ENCODE data around the gene CDCP1.

CDCP1 gene

DNA sequence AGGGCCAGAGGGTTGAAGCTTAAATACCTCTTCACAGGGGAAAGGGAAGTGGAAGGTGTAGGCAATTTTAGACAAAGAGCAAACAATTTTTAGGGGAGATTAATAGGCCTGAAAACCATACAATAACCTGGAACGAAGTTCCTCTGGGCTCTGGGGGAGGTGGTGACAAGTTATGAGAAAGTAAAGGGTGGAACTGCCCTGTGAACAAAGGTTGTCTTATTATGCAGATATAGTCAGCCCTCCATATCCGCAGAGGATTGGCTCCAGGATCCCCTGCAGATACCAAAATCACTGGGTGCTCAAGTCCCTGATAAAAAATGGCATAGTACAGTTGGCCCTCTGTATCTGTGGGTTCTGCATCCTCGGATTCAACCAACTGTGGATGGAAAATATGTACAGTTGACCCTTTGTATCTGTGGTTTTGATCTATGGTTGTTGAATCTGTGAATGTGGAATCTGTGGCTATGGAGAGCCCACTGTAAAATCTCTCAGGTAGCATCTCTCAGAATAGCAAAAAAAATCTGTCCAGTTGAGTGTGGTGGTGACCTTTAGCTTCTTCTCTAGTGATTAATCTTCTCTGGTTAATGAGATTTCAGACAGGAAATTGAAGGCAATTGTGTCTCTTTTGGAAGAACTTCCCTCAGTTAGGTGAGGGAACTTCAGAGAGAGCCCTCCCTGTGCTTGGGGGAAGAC, 79.9 kb downstream of the CDCP1 start:
- ChIA-PET CTCF (interaction anchor here (0.9 to 1.5 kb wide), 4 partner anchors 10 to 26 kb away, joined by 3 read pairs; no protein-coding TSS in a partner anchor), POLR2A (no interaction called here)
- TF ChIP-seq, protein P1, sequence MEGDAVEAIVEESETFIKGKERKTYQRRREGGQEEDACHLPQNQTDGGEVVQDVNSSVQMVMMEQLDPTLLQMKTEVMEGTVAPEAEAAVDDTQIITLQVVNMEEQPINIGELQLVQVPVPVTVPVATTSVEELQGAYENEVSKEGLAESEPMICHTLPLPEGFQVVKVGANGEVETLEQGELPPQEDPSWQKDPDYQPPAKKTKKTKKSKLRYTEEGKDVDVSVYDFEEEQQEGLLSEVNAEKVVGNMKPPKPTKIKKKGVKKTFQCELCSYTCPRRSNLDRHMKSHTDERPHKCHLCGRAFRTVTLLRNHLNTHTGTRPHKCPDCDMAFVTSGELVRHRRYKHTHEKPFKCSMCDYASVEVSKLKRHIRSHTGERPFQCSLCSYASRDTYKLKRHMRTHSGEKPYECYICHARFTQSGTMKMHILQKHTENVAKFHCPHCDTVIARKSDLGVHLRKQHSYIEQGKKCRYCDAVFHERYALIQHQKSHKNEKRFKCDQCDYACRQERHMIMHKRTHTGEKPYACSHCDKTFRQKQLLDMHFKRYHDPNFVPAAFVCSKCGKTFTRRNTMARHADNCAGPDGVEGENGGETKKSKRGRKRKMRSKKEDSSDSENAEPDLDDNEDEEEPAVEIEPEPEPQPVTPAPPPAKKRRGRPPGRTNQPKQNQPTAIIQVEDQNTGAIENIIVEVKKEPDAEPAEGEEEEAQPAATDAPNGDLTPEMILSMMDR (IDR thresholded peaks at IDR 0.05; ENCODE audit: control extremely low read depth, extremely low read depth, low read depth, missing control alignments) = no peak
- DNase-seq (ENCODE audit: extremely low spot score) = no peak

DNA sequence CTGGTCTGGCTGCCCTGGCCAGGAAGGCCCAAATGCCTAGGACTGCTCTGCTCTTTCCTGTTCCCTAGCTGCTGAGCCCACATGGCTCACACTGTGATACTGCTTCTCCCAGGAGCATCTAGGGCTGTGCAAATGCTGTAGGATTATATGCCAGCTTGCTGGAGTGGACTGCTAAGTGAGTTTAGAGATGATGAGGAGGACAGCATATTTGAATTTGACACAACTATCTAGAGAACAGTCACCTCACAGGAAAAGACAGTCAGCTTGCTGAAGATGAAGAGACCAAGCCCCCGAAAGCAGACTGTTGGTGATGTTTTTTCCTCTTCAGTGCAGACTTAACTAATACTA, 80.8 kb downstream of the CDCP1 start:
- no peak for DNase-seq (ENCODE audit: extremely low spot score)
- POLR2A ChIA-PET = no interaction called here
- TF ChIP-seq, protein P1 (IDR thresholded peaks at IDR 0.05; ENCODE audit: control extremely low read depth, extremely low read depth, low read depth, missing control alignments) = no peak
- CTCF ChIA-PET = interaction anchor here (0.9 to 1.5 kb wide), 3 partner anchors 9 to 20 kb away, joined by 3 read pairs; no protein-coding TSS in a partner anchor

DNA sequence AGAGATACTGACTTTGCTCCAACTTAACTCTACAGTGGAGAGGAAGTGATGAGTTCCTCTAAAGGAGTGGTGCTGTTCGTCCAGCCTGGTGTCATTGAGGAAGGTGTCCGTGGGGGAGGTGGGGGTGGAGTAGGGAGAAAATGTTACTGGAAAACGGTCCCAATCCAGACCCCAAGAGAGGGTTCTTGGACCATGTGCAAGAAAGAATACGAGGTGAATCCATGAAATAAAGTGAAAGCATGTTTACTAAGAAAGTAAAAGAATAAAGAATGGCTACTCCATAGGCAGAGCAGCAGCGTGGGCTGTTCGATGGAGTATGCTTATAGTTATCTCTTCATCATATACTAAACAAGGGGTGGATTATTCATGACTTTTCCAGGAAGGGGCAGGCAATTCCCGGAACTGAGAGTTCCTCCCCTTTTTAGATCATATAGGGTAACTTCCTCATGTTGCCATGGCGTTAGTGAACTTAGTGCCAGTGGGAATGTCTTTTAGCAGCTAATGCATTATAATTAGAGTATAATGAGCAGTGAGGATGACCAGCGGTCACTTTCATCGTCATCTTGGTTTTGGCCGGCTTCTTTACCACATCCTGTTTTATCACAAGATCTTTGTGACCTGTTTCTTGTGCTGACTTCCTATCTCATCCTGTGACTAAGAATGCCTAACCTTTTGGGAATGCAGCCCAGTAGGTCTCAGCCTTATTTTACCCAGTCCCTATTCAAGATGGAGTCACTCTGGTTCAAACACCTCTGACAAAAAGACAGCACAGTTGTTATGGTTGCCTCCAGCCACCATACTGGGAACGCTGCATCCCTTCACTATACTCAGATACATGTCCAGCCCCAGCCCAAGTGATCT, 81.4 kb downstream of the CDCP1 start:
- ChIA-PET POLR2A (no interaction called here), CTCF (interaction anchor here (1.0 to 1.5 kb wide), 2 partner anchors 8 to 20 kb away, joined by 3 read pairs; no protein-coding TSS in a partner anchor)
- DNase-seq (ENCODE audit: extremely low spot score) = no peak
- TF ChIP-seq, protein P1 (IDR thresholded peaks at IDR 0.05; ENCODE audit: control extremely low read depth, extremely low read depth, low read depth, missing control alignments) = no peak

DNA sequence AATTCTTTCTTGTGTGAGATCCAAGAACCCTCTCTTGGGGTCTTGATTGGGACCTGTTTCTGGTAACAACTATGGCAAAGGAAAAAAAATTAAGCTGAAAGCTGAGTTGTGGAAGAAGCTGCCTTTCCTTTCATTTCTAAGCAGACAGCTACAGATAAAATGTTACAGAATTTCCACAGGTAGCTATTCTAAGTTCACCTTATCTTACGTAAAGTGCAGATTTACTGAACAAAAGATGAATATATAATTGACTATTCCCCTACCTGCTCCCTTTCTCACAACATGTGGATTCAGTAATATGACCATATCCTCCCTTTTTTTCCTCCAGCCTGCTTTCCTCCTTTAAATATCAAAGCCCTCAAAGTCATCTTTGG, 83.5 kb downstream of the CDCP1 start:
- TF ChIP-seq, protein P1 (IDR thresholded peaks at IDR 0.05; ENCODE audit: control extremely low read depth, extremely low read depth, low read depth, missing control alignments) = no peak
- ChIA-PET POLR2A (no interaction called here), CTCF (interaction anchor here (1.5 to 1.6 kb wide), 2 partner anchors 13 to 24 kb away, joined by 3 to 4 read pairs; no protein-coding TSS in a partner anchor)
- DNase-seq (ENCODE audit: extremely low spot score) = no peak

DNA sequence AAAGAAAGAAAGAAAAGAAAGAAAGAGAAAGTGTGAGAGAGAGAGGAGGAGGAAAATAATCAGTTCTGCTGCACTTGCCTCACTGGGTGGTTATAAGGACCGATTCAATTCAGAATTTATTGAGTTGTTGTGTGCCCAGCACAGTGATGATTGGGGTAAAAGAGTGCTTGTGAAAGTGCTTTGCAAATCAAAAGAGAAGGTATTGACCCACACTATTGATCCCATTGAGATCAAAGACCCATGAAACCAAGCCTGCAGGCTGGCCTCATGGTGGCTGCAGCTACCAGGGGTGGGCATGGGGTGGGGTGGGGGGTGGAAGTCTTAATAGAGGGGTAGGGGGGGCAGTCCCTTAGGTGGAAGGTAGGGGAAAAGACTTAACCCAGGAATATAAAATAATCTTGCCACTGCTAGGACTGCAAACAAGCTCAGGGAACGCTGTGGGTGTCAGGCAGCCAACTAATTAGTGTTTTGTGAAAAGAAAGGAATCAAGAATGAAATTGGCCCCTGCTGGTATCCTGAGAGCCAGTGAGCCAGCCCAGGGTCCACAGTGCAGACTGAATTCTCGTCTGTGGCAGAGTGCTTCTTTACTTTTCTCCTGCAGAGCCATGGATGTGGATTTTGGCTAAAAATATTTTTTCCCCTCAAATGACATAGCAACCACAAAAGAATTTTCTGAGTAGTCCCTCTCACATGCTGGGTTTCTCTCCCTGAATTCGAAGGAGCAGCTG, 85.8 kb downstream of the CDCP1 start:
- TF ChIP-seq, protein P1 (IDR thresholded peaks at IDR 0.05; ENCODE audit: control extremely low read depth, extremely low read depth, low read depth, missing control alignments) = no peak
- ChIA-PET CTCF (no interaction called here), POLR2A (interaction anchor here (0.6 kb wide), 1 partner anchor 9 kb away, joined by 3 read pairs; no protein-coding TSS in a partner anchor)
- DNase-seq (ENCODE audit: extremely low spot score) = no peak

DNA sequence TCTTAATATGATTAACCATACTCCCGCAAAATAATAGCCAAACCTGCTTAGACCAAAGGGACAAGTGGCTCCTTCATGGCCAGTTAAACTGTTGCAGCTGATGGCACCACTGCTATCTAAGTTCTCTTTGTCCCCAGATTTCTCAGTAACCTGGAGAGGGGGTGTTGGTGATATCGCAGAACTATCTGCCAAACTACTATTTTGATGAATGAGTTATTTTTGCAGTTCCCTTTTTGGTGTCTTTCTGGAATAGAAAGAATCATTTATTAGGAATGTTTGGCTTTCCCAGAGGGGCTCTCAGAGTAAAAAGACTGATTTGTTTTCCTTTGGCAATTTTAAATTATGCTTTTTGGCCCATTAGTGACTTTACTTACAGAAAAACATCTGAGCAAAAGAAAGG, 87.0 kb downstream of the CDCP1 start:
- TF ChIP-seq, protein P1 (IDR thresholded peaks at IDR 0.05; ENCODE audit: control extremely low read depth, extremely low read depth, low read depth, missing control alignments) = no peak
- no peak for DNase-seq (ENCODE audit: extremely low spot score)
- ChIA-PET POLR2A (no interaction called here), CTCF (interaction anchor here (10.8 kb wide), 1 partner anchor 18 kb away, joined by 125 read pairs; no protein-coding TSS in a partner anchor)
